T1000 (cell line): ENCODE results near the gene CSPG4.
"Not testable (repeated sequence)": the region's sequence is repeated elsewhere in the genome, so short reads cannot be mapped to it uniquely, and the experiment has no call there.

ENCODE experiments used
- DNase-seq: peaks from one replicate; lab custom pipeline; 2025; ENCODE audit warnings: mixed read lengths; lab: John Stamatoyannopoulos, UW

The CSPG4 gene

DNA sequence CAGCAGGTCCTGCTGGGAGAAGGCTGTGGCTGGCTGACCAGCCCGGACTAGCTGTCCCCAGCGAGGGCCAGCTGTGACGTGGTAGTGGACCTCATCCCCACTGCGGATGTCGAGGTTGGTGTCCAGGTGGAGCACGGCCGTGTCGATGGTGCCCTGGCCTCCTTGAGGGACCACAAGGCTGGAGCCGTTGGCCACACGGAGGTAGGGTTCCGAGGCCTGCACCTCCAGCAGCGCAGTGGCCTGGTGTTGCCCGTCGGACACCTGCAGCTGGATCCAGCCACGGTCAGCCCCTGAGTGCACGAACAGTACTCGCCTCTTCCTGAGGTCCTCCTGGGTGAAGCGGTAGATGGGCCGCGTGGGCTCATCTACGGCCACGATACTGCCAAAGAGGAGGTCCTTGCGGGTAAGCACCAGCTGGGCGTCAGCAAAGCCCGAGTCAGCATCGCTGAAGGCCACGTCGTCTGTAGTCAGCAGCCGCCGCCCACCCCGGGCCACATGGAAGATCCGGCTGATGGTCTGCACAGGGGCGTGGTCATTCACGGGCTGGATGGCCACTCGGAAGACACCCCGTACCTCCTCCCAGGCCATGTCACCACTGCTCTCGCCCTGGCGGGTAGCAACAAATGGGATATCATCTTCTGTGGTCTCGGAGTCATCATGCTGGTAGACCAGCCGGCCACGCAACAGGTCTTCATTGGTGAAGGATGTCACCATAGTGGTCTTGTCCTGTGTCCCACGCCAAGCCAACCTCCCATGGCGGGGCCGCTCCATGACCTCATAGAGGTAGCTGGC lies 25.0 kb downstream of the CSPG4 start:
- no peak for DNase-seq

DNA sequence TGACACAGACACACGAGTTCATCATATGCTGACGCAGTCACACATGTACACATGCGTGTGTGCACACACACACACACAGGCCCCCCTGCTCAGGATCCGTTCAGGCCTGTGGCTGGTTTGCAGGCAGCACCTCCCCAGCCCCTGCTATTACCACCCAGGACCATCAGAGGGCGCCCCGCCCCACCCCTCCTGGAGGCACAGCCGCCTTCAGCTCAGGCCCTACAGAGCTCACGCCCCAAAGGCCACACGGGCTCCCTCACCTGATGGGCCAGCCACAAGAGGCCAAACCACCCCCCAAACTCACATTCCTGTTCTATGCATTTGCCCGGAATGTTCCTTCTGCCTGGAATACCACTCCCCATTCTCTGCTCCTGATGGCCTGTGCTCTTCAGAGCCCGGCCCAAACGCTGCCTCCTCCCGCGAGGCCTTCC lies 26.4 kb downstream of the CSPG4 start:
- DNase-seq = peak; percentile 58

DNA sequence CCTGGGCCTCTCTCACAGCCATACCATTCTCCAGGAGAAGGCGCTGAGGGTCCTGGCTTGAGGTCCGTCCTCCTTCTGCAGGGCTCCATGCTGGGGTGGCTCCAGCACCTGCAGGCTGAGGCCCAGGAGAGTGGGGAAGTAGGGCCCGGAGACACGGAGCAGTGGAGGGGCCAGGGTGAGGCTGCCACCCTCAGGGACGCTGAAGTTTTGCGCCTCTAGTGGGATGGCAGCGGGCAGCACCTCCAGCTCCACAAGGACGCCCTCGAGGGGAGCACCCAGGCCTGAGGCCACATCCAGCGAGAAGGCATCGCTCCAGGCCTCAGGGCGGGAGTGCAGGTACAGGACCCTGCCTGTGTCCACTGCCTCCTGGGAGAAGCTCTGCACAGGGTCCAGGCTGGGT lies 27.5 kb downstream of the CSPG4 start:
- no peak for DNase-seq

DNA sequence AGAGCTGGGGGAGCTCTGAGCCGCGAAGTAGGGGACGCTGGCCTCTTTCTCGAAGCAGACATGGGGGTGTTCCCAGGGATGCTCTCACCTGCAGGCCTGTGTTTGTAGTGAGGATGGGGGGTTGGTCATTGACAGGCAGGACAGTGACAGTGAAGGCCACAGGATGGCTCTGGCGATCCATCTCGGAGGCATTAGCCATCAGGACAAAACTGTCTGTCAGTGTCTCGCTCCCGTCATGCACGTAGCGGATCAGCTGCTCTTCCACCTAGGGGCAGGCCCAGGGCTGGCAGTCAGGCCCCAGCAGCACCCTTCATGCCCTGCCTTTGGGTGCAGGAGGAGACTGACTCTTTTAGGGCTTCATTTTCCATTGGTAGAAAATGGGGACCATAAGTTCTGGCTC lies 28.0 kb downstream of the CSPG4 start:
- DNase-seq = no peak

DNA sequence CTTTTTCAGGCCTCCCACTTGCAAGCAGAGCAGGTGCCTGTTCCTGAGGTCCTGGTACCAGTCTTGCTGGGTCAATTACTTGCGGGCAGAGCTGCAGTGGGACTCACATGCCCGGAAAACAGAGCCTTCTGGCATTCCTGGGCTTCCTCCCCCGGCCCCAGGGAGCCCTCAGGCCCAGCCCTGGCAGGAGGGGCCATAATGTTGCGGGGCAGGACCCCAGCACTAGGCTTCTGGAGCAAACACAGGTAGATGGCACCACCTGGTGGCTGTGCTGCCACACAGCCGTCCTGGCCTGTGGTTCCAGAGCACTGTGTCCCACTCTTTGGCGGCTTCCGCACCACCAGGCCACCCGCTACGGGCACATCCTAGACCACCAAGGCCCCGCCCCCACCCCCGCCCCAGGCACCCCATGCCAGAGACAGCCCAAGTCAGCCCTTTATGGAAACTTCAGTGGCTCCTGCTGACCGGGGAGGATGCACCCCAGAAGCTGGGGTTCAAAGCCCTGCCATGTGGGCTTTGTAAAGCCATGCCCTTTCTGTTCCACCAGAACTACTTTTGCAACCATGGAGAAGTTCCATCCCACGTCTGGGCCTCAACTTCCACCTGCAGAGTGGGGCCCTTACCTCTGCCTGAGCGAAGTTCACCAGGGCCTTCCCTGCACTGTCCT lies 28.9 kb downstream of the CSPG4 start:
- peak; percentile 17 for DNase-seq

DNA sequence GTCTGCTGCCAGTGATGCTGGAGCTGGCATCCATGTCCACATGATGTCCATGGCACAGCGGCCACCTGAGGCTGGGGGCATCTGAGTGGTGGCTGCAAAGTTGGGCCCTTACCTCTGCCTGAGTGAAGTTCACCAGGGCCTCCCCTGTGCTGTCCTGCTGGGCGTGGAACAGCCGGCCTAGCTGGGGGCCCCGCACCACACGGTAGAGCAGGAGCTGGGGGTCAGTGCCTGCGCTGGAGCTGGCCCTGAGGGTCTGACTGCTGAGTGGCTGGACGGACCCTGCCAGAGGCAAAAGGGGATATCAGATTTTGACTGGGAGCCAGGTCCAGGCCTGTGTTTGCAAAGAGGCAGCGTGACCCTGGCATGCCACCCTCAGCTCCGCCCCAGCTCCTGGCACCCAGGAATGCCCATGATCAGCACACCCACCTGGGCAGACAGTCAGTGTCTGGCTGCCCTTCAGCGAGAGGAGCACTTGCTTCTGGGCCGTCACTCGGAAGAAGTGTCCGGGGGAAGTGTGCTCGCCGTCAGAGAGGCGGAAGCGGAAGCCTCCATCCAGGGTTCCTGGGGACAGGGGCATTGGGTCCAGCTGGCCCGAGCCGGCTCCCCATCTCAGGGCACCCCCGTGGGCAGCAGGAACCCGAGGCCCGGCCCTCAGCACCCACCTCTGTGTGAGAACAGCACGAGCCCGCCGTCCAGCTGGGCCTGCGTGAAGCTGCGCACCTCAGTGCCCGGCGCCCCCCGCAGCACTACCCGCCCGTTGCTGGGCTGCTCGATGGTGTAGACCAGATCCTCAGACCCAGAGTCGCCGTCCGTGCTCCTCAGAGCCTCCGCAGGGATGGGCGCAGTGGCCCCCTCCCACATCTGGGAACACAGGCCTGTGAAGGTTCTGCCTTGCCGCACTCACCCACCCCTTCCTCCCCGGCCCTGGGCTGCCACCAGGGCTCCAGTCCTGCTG lies 30.2 kb downstream of the CSPG4 start:
- no peak for DNase-seq

DNA sequence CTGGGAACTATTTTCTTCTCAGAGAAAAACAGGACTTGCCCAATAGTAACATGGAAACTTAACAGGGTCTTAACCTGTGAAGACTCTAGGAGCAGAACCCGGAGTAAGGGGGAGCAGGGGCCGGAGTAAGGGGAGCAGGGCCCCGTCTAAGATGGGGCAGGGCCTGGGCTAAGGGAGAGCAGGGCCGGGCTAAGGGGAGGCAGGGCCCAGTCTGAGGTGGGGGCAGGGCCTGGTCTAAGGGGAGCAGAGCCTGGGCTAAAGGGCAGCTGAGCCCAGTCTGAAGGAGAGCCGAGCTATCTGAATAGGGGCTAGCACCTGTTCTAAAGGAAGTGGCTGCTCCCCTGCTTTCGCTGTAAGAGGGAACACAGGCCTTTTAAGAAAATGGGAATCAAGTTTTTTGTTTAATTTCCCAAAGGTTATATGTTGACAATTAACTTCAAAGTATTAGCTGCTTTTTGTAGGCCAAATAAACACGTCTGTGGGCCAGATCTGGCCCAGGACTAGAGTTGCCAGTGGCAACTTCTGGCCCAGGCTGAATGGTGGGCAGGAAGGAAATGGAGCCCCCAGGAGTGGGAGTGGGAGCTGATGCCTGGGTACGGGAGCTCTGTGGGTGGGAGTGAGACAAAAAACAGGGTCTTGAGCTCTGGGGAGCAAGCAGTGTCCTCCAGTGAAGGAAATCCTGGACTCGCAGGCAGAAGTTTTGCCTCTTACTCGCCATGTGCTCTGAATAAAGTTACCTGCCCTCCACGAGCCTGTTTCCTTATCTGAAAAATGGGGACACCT lies 32.5 kb downstream of the CSPG4 start:
- no peak for DNase-seq

DNA sequence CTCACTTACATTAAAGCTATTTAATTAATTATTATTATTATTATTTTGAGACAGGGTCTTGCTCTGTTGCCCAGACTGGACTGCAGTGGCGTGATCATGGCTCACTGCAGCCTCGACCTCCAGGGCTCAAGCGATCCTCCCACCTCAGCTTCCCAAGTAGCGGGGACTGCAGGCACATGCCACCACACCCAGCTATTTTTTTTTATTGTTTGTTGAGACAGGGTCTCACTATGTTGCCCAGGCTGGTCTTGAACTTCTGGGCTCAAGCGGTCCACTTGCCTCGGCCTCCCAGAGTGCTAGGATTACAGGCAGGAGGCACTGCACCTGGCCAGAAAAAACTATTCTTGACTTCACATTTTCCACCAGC lies 34.3 kb downstream of the CSPG4 start:
- DNase-seq = not testable (repeated sequence)

DNA sequence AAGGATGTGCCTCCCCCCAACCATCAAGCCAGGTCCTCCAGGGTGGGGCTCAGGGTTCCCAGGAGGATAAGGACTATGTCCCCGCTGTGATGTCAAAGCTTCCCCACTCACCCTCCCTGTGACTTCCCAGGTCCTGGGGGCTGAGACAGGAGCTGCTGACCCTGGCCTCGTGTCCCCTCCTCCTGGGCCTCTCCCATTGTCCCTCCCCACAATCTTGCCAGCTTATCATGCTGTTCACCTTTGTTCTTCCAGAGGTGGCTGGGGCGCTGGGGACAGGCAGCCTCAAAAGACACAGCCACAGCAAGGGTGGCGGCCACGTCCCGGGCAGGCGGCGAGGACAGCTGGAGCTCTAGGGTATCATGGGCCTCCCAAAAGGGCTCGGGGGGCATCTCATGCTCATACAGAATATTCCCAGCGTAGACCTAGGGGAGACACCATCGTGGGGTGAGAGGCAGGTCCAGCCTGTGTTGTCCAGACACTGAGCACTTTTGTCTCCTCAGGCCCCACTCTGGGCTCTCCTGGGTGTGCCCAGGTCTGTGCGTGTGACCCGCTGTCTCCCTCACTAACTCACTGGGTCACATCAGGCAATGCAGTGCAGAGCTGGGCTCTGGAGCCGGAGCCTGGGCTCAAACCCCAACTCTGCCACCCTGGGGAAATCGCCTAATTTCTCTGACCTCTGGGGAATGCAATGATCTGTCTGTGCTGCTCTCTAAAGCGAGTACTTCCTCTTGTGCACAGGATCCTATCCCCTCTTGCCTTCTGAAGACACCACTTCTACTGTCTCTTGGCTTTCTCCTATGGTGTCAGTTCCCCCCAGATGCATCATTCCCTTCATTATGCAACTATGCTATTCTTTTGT lies 35.0 kb downstream of the CSPG4 start:
- no peak for DNase-seq

DNA sequence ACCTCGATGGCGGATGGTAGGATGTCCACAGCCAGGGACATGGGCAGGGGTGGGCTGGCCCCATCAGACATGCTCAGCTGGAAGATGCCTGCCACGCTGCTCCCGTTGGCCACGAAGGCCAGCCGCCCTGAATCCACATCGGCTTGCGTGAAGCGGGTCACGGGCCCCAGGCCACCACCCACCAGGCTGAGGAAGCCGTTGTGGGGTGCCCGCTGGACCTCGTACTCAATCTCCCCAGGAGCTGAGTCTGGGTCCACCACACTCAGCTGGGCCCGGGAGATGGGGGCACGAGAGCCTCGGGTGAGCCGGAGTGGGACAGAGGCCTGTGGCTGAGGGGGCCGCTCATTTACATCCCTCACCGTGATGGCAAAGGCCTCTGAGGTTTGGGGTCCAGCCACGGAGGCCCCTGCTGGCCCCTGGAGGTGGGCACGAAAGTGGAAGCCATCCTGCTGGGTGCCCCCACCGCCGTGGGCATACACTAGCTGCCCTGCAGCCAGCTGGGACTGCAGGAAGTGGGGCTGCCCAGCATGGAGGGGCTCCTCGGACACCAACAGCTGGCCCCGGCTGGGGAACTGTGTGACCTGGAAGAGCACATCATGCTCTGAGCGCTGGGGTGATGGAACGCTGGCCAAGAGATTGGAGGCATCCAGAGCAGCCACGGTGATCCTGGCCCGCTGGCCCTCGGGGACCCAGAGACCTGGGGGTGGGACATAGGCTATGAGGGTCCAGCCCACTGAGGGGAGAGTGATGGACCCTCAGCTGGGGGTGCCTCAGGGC lies 35.8 kb downstream of the CSPG4 start:
- DNase-seq = no peak

DNA sequence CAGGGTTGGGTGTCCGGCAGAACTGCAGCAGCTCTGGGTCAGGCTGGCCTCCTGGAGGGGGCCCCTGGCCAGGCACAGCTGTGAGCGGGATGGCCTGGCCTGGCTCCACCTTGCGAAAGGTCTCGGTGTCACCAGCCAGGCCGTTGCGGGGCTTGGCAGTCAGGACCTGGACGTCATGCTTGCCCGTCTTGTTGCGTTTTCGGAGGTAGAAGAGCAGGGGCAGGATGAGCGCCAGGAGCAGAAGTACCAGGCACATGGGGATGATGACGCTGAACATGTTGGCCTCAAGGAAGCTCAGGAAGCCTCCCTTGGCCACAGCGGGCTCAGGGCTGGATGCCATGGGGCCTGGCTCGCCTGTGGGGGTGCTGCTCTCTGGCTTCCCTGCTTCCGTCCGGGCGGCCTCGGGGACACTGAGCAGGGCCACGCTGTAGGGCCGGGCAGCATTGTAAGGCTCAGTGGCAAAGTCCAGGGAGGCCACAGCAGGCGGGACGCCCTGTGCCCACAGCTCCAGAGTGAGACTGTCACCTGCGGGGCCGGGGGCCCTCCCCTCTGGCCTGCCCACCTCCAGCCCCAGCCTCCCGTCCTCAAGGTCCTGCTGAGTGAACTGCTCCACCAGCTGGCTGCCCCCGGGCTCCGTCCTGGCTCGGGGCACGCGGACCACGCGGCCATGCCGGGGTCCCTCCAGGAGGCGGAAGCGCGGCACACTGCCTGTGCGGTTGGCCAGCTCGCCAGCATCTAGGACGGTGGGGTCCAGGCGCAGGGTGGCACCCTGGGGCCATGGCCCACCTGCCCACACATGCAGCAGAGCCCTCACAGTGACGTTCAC lies 36.9 kb downstream of the CSPG4 start:
- no peak for DNase-seq

DNA sequence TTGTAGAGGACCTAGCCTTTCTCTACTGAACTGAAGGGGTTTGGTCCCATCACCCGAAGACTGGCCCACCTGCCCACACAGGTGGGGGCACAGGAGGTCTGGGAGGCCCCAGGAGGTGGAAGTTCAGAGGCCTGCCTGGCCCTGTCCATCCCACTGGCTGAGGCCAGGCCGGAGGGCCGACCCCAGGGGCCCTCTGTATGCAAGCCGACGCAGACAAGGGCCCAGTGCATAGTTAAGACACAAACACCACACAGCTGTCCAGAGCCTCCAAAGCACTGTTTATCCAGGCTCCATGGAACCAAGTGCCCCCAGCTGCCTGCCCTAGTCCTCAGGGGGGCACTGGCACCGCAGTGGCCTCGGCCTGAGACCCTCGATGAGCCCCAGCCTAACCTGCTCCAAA lies 38.3 kb downstream of the CSPG4 start:
- DNase-seq = no peak

DNA sequence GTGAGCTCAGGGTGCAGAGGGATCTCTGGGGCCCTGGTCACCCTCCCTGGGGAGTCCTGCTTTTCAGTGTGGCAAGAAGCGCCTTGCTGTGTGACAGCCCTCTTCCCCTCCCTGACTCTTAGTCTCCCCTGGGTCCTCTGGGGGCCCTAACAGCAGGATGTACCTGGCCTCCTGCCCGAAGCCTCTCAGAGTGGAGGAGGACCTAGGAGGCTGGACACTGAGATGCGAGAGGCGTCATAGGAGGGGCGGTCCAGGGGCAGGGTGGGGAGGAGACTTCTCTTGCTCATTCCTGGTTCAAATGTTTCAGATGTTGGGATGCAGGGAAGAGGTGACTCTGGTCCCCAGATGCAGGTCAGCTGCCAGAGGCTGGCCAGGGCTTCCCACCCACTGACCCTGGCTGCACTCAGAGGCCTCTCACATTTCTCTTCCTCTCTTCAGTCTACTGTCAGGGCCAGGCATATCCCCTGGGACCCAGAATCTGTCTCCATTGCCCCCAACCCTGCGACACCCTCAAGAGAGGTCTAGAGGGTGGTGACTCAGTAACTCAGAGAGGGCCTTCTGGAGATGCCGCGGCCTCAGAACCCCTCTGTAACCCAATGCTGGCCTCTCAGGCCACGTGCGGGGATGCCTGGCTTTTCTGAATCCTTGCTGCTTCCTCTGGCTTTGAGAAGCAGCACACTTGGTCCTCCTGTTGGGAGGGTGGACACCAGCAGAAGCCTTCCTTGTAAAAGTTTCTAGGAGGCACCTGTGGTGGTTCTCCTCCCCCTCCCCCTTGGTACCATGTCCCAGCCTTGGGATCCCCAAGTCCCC lies 39.0 kb downstream of the CSPG4 start:
- peak; percentile 46 for DNase-seq

DNA sequence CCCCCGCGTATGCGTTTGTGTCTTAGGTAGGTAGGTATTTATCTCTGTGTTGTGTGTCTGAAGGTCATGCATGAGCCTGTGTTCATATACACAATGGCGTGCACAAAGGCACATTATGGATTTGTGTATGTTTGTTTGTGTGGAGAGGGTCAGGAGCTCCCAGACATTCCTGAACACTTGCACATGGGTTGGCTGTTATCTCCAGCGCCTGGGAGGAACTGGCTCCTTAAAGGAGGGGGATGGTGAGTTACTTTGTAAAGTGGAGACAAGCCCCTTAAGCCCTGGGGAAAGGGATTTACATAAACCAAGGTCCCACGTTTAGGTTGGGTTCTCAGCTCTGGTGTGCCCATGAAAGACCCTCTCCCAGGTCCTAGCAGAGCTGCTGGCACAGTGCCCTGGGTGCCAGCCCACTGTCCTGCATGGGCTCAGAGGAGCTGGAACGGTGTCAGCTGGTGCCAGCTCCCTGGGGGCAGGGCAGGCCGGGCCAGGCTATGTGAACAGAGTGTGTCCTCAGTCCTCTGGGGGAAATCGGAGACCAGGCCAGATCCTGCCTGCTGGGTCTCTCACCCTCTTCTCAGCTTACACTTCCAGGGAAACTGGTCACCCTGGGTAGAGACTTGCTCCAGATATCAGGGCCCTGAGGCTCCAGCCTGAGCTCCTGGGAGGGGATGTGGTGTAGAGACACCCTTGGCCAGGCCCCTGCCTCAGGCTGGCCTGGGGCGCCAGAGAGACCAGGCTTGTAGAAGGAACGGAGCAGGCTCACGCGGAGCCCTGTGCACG lies 39.8 kb downstream of the CSPG4 start:
- peak; percentile 46 for DNase-seq

DNA sequence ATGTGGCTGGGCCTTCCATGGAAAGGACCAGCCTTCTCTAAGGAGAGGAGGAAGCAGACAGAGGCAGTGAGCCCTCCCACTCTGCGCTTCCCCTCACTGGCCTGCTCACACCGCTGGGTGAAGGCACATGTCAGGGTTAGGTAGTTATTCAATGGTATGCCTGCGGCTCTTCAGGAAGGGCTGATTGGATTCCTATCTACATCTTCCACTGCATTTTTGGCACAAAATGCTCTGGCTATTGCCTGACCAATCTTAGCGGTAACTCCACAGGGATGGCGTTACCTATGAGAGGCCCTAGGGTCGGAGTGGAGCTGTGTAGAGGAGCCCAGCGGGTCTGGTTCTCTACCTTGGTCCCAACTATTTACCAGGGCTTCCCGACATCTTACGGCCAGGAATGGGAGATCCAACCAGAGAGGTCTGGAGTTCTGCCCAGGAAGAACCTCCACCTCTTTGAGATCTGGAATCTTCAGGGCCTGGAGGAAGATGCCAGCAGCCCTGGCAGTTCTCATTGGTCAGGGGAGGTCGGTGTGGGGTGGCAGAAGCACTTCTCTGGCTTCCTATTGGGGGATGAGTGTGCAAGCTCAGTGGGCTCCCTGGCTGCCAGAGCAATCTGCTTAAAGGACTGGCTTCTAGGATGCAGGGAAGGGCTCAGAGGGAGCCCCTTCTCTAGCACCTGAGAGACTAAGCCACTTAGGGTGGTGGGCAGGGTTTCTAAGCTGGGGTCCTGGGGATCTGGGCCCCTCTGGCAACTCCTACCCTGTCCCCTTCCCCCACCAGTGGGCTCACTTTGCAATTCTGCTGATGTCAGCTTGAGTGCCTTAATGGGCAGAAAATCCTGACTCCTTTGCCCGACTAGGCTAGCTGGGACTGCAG lies 40.7 kb downstream of the CSPG4 start:
- no peak for DNase-seq

DNA sequence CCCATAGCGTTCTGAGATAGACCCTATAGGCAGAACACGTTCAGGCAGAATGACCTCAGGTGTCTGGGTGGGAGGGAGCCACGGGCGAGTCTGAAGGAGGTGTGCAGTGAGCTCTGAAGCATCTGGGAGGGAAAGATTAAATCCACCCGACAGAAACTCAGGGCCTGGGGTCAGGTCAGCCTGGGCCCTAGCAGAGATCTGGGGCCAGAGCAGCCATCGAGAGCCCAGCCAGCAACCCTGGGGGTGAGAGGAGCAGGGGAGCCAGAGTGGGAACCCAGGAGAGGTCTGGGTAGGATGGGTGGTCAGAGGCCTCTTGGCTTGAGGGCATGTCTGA lies 42.8 kb downstream of the CSPG4 start:
- DNase-seq = no peak
